ENCODE data around the gene CHST6.

- TF ChIP-seq POLR2A (IDR thresholded peaks at IDR 0.05; ENCODE audit: control extremely low read depth in 1 of 2, low read depth in 2 of 2, low read length in 2 of 2) (no peak), RBBP5 (IDR thresholded peaks at IDR 0.05; ENCODE audit: borderline replicate concordance, low read depth, low read length) (no peak), CTCF (IDR thresholded peaks at IDR 0.05; ENCODE audit: control extremely low read depth in 1 of 3, insufficient read depth in 1 of 3, low read depth in 1 of 3, low read length in 3 of 3) (no peak), CEBPB (IDR thresholded peaks at IDR 0.05; ENCODE audit: low read depth, low read length) (no peak), POLR2AphosphoS5 (IDR thresholded peaks at IDR 0.05; ENCODE audit: low read depth, low read length) (no peak), PHF8 (conservative IDR thresholded peaks at IDR 0.05; ENCODE audit: low read depth, low read length) (no peak), RFX5 (IDR thresholded peaks at IDR 0.05; ENCODE audit: borderline replicate concordance, low read depth, low read length) (no peak), EZH2 (IDR thresholded peaks at IDR 0.05; ENCODE audit: low read depth, low read length, severe bottlenecking) (no peak)
Measured at GRCh38 chr16:75534560-75535205, 39.4 kb upstream of the CHST6 start.
